HG03064 (cell line): Measurements from ENCODE around the gene PA2G4.

Experiments used
- ATAC-seq: cut with Tn5 transposase; IDR thresholded peaks from one replicate; pipeline ENCODE4 v1.9.1; 2021; ENCODE audit warnings: low read depth; ENCODE audit not compliant: unreplicated experiment

Gene PA2G4

DNA sequence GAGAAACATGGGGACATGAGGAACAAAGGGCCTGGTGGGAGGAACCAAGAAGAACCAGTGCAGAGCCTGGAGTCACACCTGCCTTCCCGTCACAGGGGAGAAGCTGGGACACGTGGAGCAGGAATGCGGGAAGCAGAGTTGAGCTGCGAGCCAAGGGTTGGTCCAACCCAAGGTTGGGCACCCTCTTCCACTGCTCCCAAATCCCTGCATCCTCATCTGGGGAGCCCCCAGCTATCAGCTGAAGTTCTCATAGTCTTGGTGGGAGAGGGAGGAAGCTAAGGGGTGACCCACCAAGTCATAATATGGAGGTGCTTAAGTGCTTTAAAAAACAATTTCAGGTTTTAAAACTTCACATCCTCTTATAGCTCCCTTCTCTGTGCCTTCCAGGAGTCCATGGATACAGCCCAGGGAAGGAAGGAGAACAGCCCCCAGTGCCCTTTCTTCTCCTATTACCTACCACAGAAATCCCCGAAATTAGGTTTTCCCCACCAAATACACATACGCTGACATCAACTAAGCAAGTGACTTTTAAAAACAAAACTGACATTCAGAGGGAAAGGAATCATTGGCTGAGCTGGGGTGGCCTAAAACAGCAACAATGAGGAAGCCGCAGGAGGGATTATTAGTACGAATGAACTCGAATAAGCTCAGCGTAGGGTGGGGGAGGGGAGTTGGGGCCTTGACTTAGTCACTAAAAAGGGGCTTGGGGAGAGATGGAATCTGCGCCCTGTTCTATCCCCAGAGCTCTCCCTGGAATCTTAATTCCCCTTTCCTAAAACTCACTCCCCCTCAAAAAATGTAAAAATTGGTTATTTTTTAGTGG, 58.3 kb downstream of the PA2G4 start:
- ATAC-seq, result no peak
